ENCODE results near the gene UTF1. TPM values are rescaled to one million over a fixed set of nuclear protein-coding genes. Genes with fewer than 3 reads are reported as not detected.

The UTF1 gene
- total and polyA plus RNA-seq, 3 experiments from 2014 or later, result not detected

GRCh38 chr10:133235265-133235855, 5.3 kb downstream of the UTF1 start:
- Histone ChIP-seq H3K4me1 (ENCODE audit: insufficient read depth, low read length) (no peaks in the 10 kb centered on the region), H3K27me3 (ENCODE audit: insufficient read depth, low read length, poor library complexity, severe bottlenecking) (peaks cover 4% of the 10 kb centered on the region), H3K27ac (ENCODE audit: low read depth, low read length) (no peak overlapping the region), H3K4me3 (ENCODE audit: low read length) (no peak overlapping the region), H3K9me3 (ENCODE audit: low read length) (no peaks in the 10 kb centered on the region), H3K36me3 (ENCODE audit: insufficient read depth, low read length) (no peaks in the 10 kb centered on the region)
- CTCF ChIA-PET, result no interaction called here
- Mint-ChIP-seq H3K4me1 (peaks cover 0 to 21% (median 7%) of the 10 kb centered on the region in 3 donors), H3K4me3 (peak overlapping the region; percentile 56 to 88 (median 73)), H3K36me3 (no peaks in the 10 kb centered on the region), H3K27me3 (peaks cover 26 to 51% of the 10 kb centered on the region in 2 donors), H3K27ac (peak overlapping the region in 1 of 8 donors; percentile 24), H3K9me3 (no peaks in the 10 kb centered on the region)
- DNase-seq, result no peak
- POLR2A ChIA-PET, result no interaction called here

DNA sequence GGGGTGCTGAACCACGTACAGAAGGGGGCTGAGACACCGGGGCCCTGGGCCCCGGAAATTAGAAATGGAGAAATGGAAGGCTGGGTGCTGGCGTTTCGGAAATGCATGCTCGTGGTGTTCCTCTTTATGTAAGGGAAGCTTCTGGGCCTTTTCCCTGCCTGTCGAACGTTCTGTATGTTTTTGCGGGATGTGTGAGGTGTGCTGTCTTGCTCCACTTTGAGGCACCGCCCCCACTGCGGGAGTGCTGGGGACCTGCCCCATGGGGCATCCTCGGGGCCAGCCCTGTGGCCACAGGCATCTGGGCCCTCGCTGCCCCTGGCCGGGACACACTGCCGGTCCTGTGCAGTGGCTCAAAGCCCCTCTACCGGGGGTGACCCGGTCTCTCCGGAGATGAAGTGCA, 5.9 kb downstream of the UTF1 start:
- Histone ChIP-seq H3K27me3 (ENCODE audit: insufficient read depth, low read length, poor library complexity, severe bottlenecking) (peaks cover 4% of the 10 kb centered on the region), H3K4me1 (ENCODE audit: insufficient read depth, low read length) (peaks cover 2% of the 10 kb centered on the region), H3K27ac (ENCODE audit: low read depth, low read length) (no peak overlapping the region), H3K4me3 (ENCODE audit: low read length) (no peak overlapping the region), H3K9me3 (ENCODE audit: low read length) (no peaks in the 10 kb centered on the region), H3K36me3 (ENCODE audit: insufficient read depth, low read length) (no peaks in the 10 kb centered on the region)
- ChIA-PET POLR2A (no interaction called here), CTCF (no interaction called here)
- no peak for DNase-seq
- peak overlapping the region in 1 of 8 donors; percentile 33 for H3K27ac Mint-ChIP-seq
- no peaks in the 10 kb centered on the region for H3K36me3 Mint-ChIP-seq
- peaks cover 4 to 25% (median 10%) of the 10 kb centered on the region in 3 donors for H3K4me1 Mint-ChIP-seq
- H3K9me3 Mint-ChIP-seq, result no peaks in the 10 kb centered on the region
- H3K27me3 Mint-ChIP-seq, result peaks cover 31 to 55% of the 10 kb centered on the region in 2 donors
- H3K4me3 Mint-ChIP-seq, result peak overlapping the region; percentile 56 to 88 (median 71)

DNA sequence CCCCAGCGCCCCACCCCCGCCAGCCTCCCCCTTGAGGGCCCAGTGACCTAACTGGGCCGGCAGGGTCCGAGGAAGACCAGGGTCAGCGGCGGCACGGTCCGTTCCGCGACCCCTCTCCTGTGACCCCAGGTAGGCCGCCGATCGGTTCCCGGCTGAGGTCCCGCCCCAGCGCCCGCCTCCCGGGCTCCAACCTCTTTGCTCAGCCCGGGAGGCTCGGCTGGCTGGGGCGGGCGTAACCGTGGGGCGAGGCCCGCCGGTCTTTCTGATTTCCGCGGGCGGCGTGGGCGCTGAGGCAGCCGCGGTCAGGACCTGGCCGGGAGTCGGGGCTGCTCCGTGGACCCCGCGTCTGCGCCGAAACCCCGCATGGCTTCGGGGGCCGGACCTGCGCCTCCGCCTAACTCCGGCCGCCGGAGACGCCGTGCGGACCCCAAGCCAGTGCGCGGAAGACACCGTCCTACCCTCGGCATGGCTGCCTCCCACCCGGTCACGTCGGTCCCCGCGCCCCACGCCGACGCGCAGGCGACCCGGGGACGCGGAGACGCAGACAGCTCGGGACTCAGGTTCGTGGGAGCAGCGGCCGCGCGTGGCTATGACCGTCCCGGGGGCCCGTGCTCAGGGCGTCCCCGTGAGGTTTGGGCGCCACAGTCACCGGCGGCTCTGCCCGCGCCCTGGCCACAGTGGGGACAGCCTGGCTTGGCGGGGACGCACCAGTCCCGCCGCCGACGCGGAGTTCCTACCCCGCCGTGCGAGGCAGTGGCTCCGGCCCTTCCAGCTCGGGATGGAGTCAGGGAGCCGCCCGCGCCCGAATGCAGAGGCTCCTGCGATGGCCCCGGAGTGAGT, 6.6 kb downstream of the UTF1 start:
- H3K4me3 ChIP-seq (ENCODE audit: low read length), result no peak overlapping the region
- peaks cover 9% of the 10 kb centered on the region for H3K4me1 ChIP-seq (ENCODE audit: insufficient read depth, low read length)
- H3K27me3 Mint-ChIP-seq, result peaks cover 33 to 57% of the 10 kb centered on the region in 2 donors

DNA sequence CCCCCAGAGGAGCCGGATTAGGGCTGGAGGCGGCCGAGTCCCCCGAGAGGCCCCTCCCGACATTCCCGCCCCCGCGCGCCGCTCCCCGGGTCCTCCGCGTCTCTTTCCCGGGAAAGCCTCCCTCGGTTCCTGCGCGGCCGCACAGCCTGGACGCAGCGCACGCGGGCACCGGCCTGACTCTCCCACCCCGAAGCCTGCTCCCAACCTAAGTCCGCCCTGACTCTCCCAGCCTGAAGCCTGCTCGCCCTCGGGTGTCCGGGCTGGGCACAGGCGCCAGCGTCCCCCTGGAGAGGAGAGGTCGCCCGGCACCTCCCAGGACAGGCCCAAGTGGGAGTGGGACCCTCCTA, 7.2 kb downstream of the UTF1 start:
- ChIA-PET CTCF (no interaction called here), POLR2A (no interaction called here)
- Histone ChIP-seq H3K9me3 (ENCODE audit: low read length) (no peaks in the 10 kb centered on the region), H3K36me3 (ENCODE audit: insufficient read depth, low read length) (no peaks in the 10 kb centered on the region), H3K27me3 (ENCODE audit: insufficient read depth, low read length, poor library complexity, severe bottlenecking) (peaks cover 11% of the 10 kb centered on the region), H3K27ac (ENCODE audit: low read depth, low read length) (no peak overlapping the region), H3K4me3 (ENCODE audit: low read length) (no peak overlapping the region), H3K4me1 (ENCODE audit: insufficient read depth, low read length) (peaks cover 15% of the 10 kb centered on the region)
- Mint-ChIP-seq H3K36me3 (no peaks in the 10 kb centered on the region), H3K27ac (no peak overlapping the region), H3K9me3 (no peaks in the 10 kb centered on the region), H3K4me1 (peaks cover 14 to 31% (median 20%) of the 10 kb centered on the region in 3 donors), H3K4me3 (peak overlapping the region in 2 of 7 donors; percentile 12 to 26), H3K27me3 (peaks cover 27 to 55% of the 10 kb centered on the region in 2 donors)
- no peak for DNase-seq

More for the DNA sequence above, 6.6 kb downstream of the UTF1 start:
- no peak overlapping the region for H3K27ac ChIP-seq (ENCODE audit: low read depth, low read length)
- H3K36me3 ChIP-seq (ENCODE audit: insufficient read depth, low read length), result no peaks in the 10 kb centered on the region
- Mint-ChIP-seq H3K9me3 (no peaks in the 10 kb centered on the region), H3K36me3 (no peaks in the 10 kb centered on the region), H3K4me1 (peaks cover 11 to 26% (median 17%) of the 10 kb centered on the region in 3 donors), H3K27ac (no peak overlapping the region), H3K4me3 (peak overlapping the region in 1 of 7 donors; percentile 70)
- ChIA-PET POLR2A (no interaction called here), CTCF (no interaction called here)
- DNase-seq, result no peak
- H3K27me3 ChIP-seq (ENCODE audit: insufficient read depth, low read length, poor library complexity, severe bottlenecking), result peaks cover 10% of the 10 kb centered on the region
- H3K9me3 ChIP-seq (ENCODE audit: low read length), result no peaks in the 10 kb centered on the region

DNA sequence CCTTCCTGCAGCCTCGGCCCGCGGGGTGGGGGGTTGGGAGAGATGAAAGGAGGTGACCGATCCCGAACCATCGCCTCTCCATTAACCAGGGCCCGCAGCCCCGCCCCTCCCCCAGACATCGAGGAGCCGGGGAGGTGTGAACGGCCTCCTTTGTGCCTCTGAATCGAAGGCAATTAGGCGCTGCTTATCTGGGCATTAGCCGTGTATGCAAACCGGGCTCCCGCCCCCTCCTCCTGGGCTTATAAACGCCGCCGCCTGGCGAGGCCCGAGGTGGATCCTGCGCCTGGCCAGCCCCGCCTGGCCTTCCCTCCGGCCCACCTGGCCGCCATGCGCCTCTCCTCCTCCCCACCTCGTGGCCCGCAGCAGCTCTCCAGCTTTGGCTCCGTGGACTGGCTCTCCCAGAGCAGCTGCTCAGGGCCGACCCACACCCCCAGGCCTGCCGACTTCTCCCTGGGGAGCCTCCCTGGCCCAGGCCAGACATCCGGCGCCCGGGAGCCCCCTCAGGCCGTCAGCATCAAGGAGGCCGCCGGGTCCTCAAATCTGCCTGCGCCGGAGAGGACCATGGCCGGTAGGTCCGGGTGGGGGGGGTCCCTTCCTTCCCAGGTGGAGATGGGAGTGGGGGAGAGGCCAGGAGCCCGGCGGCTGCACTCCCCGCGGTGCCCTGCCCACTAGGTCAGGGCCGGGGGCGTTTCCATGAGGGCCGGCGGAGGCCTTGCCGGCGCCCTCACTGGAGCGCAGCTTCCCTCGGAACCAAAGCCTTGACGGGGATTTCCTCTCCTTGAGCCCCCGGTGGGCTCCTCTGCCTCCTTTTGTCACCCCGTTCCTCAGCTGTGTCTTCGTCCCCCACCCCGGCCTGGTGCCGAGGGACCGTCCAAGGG, 7.8 kb downstream of the UTF1 start, which contains the start of gene VENTX:
TSS of gene VENTX (plus strand) at position 268 of the 878 bp plus-strand sequence. CDS start at position 328, 60 bp downstream.
- Histone ChIP-seq H3K27me3 (ENCODE audit: insufficient read depth, low read length, poor library complexity, severe bottlenecking) (peaks cover 13% of the 10 kb centered on the region), H3K9me3 (ENCODE audit: low read length) (no peaks in the 10 kb centered on the region), H3K27ac (ENCODE audit: low read depth, low read length) (no peak within 1 kb of the TSS), H3K4me1 (ENCODE audit: insufficient read depth, low read length) (peaks cover 15% of the 10 kb centered on the region), H3K36me3 (ENCODE audit: insufficient read depth, low read length) (no peaks in the 10 kb centered on the region), H3K4me3 (ENCODE audit: low read length) (no peak within 1 kb of the TSS)
- no peaks in the 10 kb centered on the region for H3K9me3 Mint-ChIP-seq
- H3K27ac Mint-ChIP-seq, result no peak within 1 kb of the TSS
- ChIA-PET POLR2A (no interaction called here), CTCF (no interaction called here)
- H3K4me1 Mint-ChIP-seq, result peaks cover 14 to 35% (median 23%) of the 10 kb centered on the region in 3 donors
- peak within 1 kb of the TSS in 6 of 7 donors; percentile 12 to 73 (median 32) for H3K4me3 Mint-ChIP-seq
- no peaks in the 10 kb centered on the region for H3K36me3 Mint-ChIP-seq
- DNase-seq, result no peak
- peaks cover 27 to 59% of the 10 kb centered on the region in 2 donors for H3K27me3 Mint-ChIP-seq

GRCh38 chr10:133238466-133238804, 8.4 kb downstream of the UTF1 start:
- Histone ChIP-seq H3K9me3 (ENCODE audit: low read length) (no peaks in the 10 kb centered on the region), H3K27ac (ENCODE audit: low read depth, low read length) (no peak overlapping the region), H3K4me3 (ENCODE audit: low read length) (no peak overlapping the region), H3K27me3 (ENCODE audit: insufficient read depth, low read length, poor library complexity, severe bottlenecking) (peaks cover 16% of the 10 kb centered on the region), H3K36me3 (ENCODE audit: insufficient read depth, low read length) (no peaks in the 10 kb centered on the region), H3K4me1 (ENCODE audit: insufficient read depth, low read length) (peaks cover 15% of the 10 kb centered on the region)
- Mint-ChIP-seq H3K9me3 (no peaks in the 10 kb centered on the region), H3K4me3 (peak overlapping the region in 4 of 7 donors; percentile 13 to 73 (median 46)), H3K36me3 (no peaks in the 10 kb centered on the region), H3K27me3 (peaks cover 26 to 59% of the 10 kb centered on the region in 2 donors), H3K27ac (no peak overlapping the region), H3K4me1 (peaks cover 14 to 38% (median 26%) of the 10 kb centered on the region in 3 donors)
- CTCF ChIA-PET, result no interaction called here
- POLR2A ChIA-PET, result no interaction called here
- DNase-seq, result no peak

- H3K27me3 ChIP-seq (ENCODE audit: insufficient read depth, low read length, poor library complexity, severe bottlenecking), result peaks cover 16% of the 10 kb centered on the region
- no peak overlapping the region for H3K27ac ChIP-seq (ENCODE audit: low read depth, low read length)
- POLR2A ChIA-PET, result no interaction called here
- Mint-ChIP-seq H3K4me3 (no peak overlapping the region), H3K9me3 (no peaks in the 10 kb centered on the region), H3K27ac (no peak overlapping the region), H3K4me1 (peaks cover 14 to 35% (median 23%) of the 10 kb centered on the region in 3 donors), H3K36me3 (no peaks in the 10 kb centered on the region), H3K27me3 (peaks cover 20 to 48% of the 10 kb centered on the region in 2 donors)
- no peaks in the 10 kb centered on the region for H3K36me3 ChIP-seq (ENCODE audit: insufficient read depth, low read length)
- H3K9me3 ChIP-seq (ENCODE audit: low read length), result no peaks in the 10 kb centered on the region
- DNase-seq, result no peak
- CTCF ChIA-PET, result no interaction called here
- H3K4me1 ChIP-seq (ENCODE audit: insufficient read depth, low read length), result peaks cover 15% of the 10 kb centered on the region
- H3K4me3 ChIP-seq (ENCODE audit: low read length), result no peak overlapping the region
Measured at GRCh38 chr10:133239990-133240389, 10.0 kb downstream of the UTF1 start.

All from CD8-positive, alpha-beta memory T cell (primary cell).